OCI-LY7 (cell line): Measurements from ENCODE around the gene IL6R. TPM values are rescaled to one million over a fixed set of nuclear protein-coding genes. Genes with fewer than 3 reads are reported as not detected.
A peak's percentile ranks its signal among the peaks of the same experiment; 100 is the strongest.

ENCODE experiments used
- BruUV-seq: library from RNA; stranded (reverse); fragments of 400-500 nt; replicated peaks from 2 replicates; lab custom pipeline; 2021; lab: Mats Ljungman, UMichigan
- CTCF ChIA-PET: fragments of 300-600 bp; sonication (Branson Sonifier 250); formaldehyde crosslinking; loops from one replicate; lab custom pipeline; 2022; ENCODE audit warnings: antibody characterized with exemption; ENCODE audit not compliant: unreplicated experiment; lab: Charles Lee
- POLR2A ChIA-PET: fragments of 300-600 bp; sonication (Branson Sonifier 250); formaldehyde crosslinking; loops from one replicate; lab custom pipeline; 2022; ENCODE audit warnings: antibody characterized with exemption; lab: Charles Lee
- DNase-seq: peaks from one replicate; pipeline ENCODE4 v3.0.0-alpha.2; 2015; ENCODE audit warnings: low spot score
- H2AFZ ChIP-seq: fragments of 200-600 bp; sonication (generic), shearing (Covaris generic); 2 replicates; pipeline ENCODE4 v1.6.1; 2014; ENCODE audit warnings: mild to moderate bottlenecking, antibody characterized with exemption, low read length, moderate library complexity
- H3K27ac ChIP-seq: fragments of 200-600 bp; sonication (generic); 2 replicates; pipeline ENCODE4 v1.5.1; 2014; ENCODE audit warnings: mixed run types, low read depth, mild to moderate bottlenecking, moderate library complexity, low read length, inconsistent platforms; ENCODE audit not compliant: poor library complexity, severe bottlenecking
- H3K36me3 ChIP-seq: fragments of 200-600 bp; sonication (generic); 2 replicates; pipeline ENCODE4 v1.6.1; 2014; ENCODE audit warnings: mild to moderate bottlenecking, antibody characterized with exemption, low read length, moderate library complexity, mixed read lengths; ENCODE audit not compliant: insufficient read depth
- H3K4me1 ChIP-seq: fragments of 200-600 bp; sonication (generic); 2 replicates; pipeline ENCODE4 v1.5.1; 2014; ENCODE audit warnings: mild to moderate bottlenecking, low read length; ENCODE audit not compliant: insufficient read depth, poor library complexity, severe bottlenecking
- H3K4me2 ChIP-seq: fragments of 200-600 bp; sonication (generic); 2 replicates; pipeline ENCODE4 v1.6.1; 2014; ENCODE audit warnings: mild to moderate bottlenecking, low read length
- H3K4me3 ChIP-seq: fragments of 200-600 bp; sonication (generic); 2 replicates; pipeline ENCODE4 v1.5.1; 2014; ENCODE audit warnings: mild to moderate bottlenecking, low read depth, low read length; ENCODE audit not compliant: poor library complexity, severe bottlenecking
- H3K79me2 ChIP-seq: fragments of 200-600 bp; sonication (generic); 2 replicates; pipeline ENCODE4 v1.6.1; 2016; ENCODE audit warnings: low read depth, mild to moderate bottlenecking, low read length, moderate library complexity, mixed read lengths; ENCODE audit not compliant: insufficient read depth
- H3K9me2 ChIP-seq: fragments of 200-600 bp; sonication (generic); 2 replicates; pipeline ENCODE4 v1.6.1; 2016; ENCODE audit warnings: mild to moderate bottlenecking, low read length, mixed read lengths; ENCODE audit not compliant: insufficient read depth
- H3K9me3 ChIP-seq: fragments of 200-600 bp; sonication (generic); 2 replicates; pipeline ENCODE4 v1.6.1; 2014; ENCODE audit warnings: mild to moderate bottlenecking, mixed run types, low read length, mixed read lengths
- H4K20me1 ChIP-seq: fragments of 200-600 bp; sonication (generic); 2 replicates; pipeline ENCODE4 v1.6.1; 2014; ENCODE audit warnings: mild to moderate bottlenecking, antibody characterized with exemption, low read length, moderate library complexity, mixed read lengths; ENCODE audit not compliant: insufficient read depth
- EZH2phosphoT487 ChIP-seq: fragments of 200-600 bp; sonication (generic); IDR thresholded peaks from 2 replicates; pipeline ENCODE4 v1.6.1; 2018; ENCODE audit warnings: low read depth, borderline replicate concordance, mild to moderate bottlenecking, mixed run types, antibody characterized with exemption, low read length, moderate library complexity, mixed read lengths
- intact Hi-C: fragments of 100-400 bp; cut with micrococcal nuclease; formaldehyde crosslinking; loops from one replicate; pipeline ENCODE4 v1.10.0; 2022; ENCODE audit not compliant: unreplicated experiment
- total RNA-seq, 2 experiments: library from RNA; depleted of rRNA in 1 of 2; stranded (reverse); fragments of >200 nt in 1 of 2; shearing (Covaris generic) in 1 of 2; gene quantifications; 2 replicates each; pipeline ENCODE4 v1.2.3, GENCODE V29; 2014 to 2022
- TF ChIP-seq, protein P1 (sequence below): fragments of 200-600 bp; sonication (generic); conservative IDR thresholded peaks from 2 replicates; pipeline ENCODE4 v1.5.1; 2014; ENCODE audit warnings: mild to moderate bottlenecking, antibody characterized with exemption, low read length, moderate library complexity, mixed read lengths

The IL6R gene
- total RNA-seq, 2 experiments from 2014 or later, result not detected

GRCh38 chr1:154406572-154406879 lies 1.4 kb downstream of the IL6R start:
- ChIA-PET POLR2A (no interaction called here), CTCF (no interaction called here)
- no peaks in the 10 kb centered on the region for H3K9me2 ChIP-seq
- no peaks in the 10 kb centered on the region for H4K20me1 ChIP-seq
- no peak overlapping the region for H3K27ac ChIP-seq
- intact Hi-C loops, result no loop called here
- TF ChIP-seq EZH2phosphoT487, result no peak
- TF ChIP-seq, protein P1, sequence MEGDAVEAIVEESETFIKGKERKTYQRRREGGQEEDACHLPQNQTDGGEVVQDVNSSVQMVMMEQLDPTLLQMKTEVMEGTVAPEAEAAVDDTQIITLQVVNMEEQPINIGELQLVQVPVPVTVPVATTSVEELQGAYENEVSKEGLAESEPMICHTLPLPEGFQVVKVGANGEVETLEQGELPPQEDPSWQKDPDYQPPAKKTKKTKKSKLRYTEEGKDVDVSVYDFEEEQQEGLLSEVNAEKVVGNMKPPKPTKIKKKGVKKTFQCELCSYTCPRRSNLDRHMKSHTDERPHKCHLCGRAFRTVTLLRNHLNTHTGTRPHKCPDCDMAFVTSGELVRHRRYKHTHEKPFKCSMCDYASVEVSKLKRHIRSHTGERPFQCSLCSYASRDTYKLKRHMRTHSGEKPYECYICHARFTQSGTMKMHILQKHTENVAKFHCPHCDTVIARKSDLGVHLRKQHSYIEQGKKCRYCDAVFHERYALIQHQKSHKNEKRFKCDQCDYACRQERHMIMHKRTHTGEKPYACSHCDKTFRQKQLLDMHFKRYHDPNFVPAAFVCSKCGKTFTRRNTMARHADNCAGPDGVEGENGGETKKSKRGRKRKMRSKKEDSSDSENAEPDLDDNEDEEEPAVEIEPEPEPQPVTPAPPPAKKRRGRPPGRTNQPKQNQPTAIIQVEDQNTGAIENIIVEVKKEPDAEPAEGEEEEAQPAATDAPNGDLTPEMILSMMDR, result no peak
- no TSS peak for BruUV-seq
- no peaks in the 10 kb centered on the region for H3K9me3 ChIP-seq
- H3K36me3 ChIP-seq, result no peaks in the 10 kb centered on the region
- H2AFZ ChIP-seq, result no peak overlapping the region
- peaks cover 37% of the 10 kb centered on the region for H3K4me1 ChIP-seq
- no peaks in the 10 kb centered on the region for H3K79me2 ChIP-seq
- DNase-seq, result no peak
- H3K4me3 ChIP-seq, result no peak overlapping the region
- H3K4me2 ChIP-seq, result no peak overlapping the region

DNA sequence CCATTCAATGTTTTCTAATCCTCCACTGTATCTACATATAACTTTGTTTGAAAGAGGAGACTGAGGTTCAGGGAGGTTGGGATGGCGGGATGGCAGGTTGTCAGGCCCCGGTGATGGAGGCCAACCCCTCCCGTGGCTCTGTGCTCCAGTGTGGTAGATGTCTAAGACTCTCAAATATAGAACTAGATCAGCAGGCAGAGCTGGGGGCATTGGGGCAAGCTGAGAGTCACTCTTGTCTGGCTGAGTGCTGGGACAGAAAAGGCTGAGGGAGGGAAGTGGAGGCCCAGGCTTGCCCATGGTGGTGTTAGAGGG lies 1.7 kb downstream of the IL6R start:
- no TSS peak for BruUV-seq
- H3K4me3 ChIP-seq, result no peak overlapping the region
- no peak for DNase-seq

More for the DNA sequence above, 1.7 kb downstream of the IL6R start:
- TF ChIP-seq, protein P1, result no peak
- TF ChIP-seq EZH2phosphoT487, result no peak
- Histone ChIP-seq H3K27ac (no peak overlapping the region), H3K79me2 (no peaks in the 10 kb centered on the region), H4K20me1 (no peaks in the 10 kb centered on the region), H3K9me2 (no peaks in the 10 kb centered on the region), H2AFZ (no peak overlapping the region), H3K4me1 (peaks cover 37% of the 10 kb centered on the region), H3K36me3 (no peaks in the 10 kb centered on the region), H3K9me3 (no peaks in the 10 kb centered on the region), H3K4me2 (peak overlapping the region; percentile 70)
- CTCF ChIA-PET, result no interaction called here
- POLR2A ChIA-PET, result no interaction called here
- intact Hi-C loops, result loop anchor here (1.0 kb wide), 1 partner anchor 71 kb away; no protein-coding TSS in a partner anchor
